BLaER1 treated with 17β-estradiol and CSF1 and Interleukin-3, amounts not matched to agents 10 nM and 100 nM (cell line): Measurements from ENCODE around the gene CORO1C.
A peak's percentile ranks its signal among the peaks of the same experiment; 100 is the strongest.

Experiments used
- H3K27ac ChIP-seq, 11 experiments: shearing (Covaris generic); formaldehyde crosslinking; 2 replicates each; pipeline ENCODE4 v1.8.1; 2022
- H3K27me3 ChIP-seq, 11 experiments: shearing (Covaris generic); formaldehyde crosslinking; 2 replicates each; pipeline ENCODE4 v1.8.1; 2022
- H3K36me3 ChIP-seq, 11 experiments: shearing (Covaris generic); formaldehyde crosslinking; 2 replicates each; pipeline ENCODE4 v1.8.1; 2022
- H3K4me1 ChIP-seq, 10 experiments: shearing (Covaris generic); formaldehyde crosslinking; 2 replicates each; pipeline ENCODE4 v1.8.1; 2022
- H3K4me2 ChIP-seq, 11 experiments: shearing (Covaris generic); formaldehyde crosslinking; 2 replicates each; pipeline ENCODE4 v1.8.1; 2022
- H3K4me3 ChIP-seq, 10 experiments: shearing (Covaris generic); formaldehyde crosslinking; 2 replicates each; pipeline ENCODE4 v1.8.1; 2022
- H3K9ac ChIP-seq, 11 experiments: shearing (Covaris generic); formaldehyde crosslinking; 2 replicates each; pipeline ENCODE4 v1.8.1; 2022
- H3K9me3 ChIP-seq, 11 experiments: shearing (Covaris generic); formaldehyde crosslinking; replicated peaks in 1 of 11; 2 replicates each; pipeline ENCODE4 v1.8.1; 2022
- H4K20me1 ChIP-seq, 11 experiments: shearing (Covaris generic); formaldehyde crosslinking; 2 replicates each; pipeline ENCODE4 v1.8.1; 2022
- Cebpa-rat ChIP-seq, 11 experiments: shearing (Covaris generic); IDR thresholded peaks; 2 replicates each; pipeline ENCODE4 v1.8.1; 2022

Gene CORO1C

DNA sequence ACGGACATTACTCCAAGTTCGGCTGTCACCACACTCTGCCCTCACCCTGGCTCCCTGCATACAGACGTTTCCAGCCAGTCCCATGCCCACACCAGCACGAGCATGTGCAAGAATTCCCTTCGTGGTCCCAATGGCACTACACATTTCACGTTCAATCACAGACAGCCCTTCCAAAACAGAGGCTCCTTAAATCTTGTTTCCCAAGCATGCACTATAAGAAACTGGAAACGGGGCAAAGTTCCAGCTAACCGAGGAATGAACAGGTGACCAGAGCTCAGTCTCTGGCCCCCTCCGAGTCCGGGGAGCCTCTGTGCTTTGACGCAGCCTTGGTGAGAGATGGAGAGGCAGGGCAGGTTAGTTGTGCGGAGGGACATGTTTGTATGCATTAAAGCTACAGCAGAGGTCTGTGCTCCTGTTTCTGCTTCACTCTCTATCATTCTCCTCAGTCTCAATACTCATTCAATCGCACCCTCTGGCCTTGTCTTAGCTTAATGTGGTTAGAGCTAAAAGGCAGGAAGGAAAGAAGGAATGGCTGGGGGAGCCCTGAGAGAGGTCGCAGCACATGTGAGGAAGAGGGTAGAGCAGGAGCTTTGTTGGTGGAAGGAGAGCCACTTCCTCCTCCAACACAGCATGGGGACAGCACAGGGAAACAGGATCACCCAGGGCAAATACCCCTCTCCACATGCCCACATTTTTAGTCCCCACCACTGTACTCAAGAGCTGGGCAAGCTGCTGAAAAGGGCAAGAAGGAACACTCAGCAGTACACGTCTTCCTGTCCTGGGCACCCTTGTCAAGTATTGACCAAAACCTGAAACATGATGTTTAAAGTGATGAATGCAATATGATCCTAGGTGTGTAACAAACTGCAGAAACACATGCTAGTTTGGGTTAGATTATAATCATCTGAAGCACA is 85.4 kb downstream of the CORO1C start:
- Histone ChIP-seq H3K36me3 (peaks cover 45 to 72% (median 48%) of the 10 kb centered on the region in 11 experiments), H3K9ac (peak overlapping the region in 10 of 11 experiments; percentile 3 to 62 (median 42); a peak in 13 of 22 replicates), H3K9me3 (no peaks in the 10 kb centered on the region), H3K27ac (peak overlapping the region; percentile 7 to 63 (median 54); a peak in 19 of 22 replicates), H3K4me2 (peak overlapping the region; percentile 75 to 97 (median 93)), H3K4me3 (no peak overlapping the region), H3K27me3 (no peaks in the 10 kb centered on the region), H3K4me1 (peaks cover 68 to 77% (median 74%) of the 10 kb centered on the region in 10 experiments), H4K20me1 (peaks cover 0 to 16% (median 0%) of the 10 kb centered on the region in 11 experiments; a peak in 1 of 22 replicates)
- no peak for TF ChIP-seq Cebpa-rat (IDR thresholded peaks at IDR 0.05)

DNA sequence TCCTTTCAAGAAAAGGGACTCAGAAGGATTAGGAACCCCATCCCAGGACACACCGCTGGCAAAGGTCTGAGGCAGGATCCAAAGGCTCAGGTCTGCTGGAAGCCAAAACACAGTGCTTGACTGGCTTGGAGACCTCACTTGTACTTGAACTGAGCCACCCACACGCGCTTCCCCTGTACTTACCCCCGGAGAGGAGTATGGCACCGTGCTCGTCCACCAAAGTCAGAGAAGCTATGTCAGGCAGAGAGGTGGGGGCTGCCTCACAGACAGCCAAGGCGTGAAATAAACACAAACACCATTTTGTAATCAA is 86.6 kb downstream of the CORO1C start:
- peaks cover 80 to 89% (median 85%) of the 10 kb centered on the region in 10 experiments for H3K4me1 ChIP-seq
- H3K4me2 ChIP-seq: peak overlapping the region; percentile 75 to 97 (median 93)
- H3K36me3 ChIP-seq: peaks cover 35 to 60% (median 37%) of the 10 kb centered on the region in 11 experiments
- H3K4me3 ChIP-seq: no peak overlapping the region
- H3K9me3 ChIP-seq: no peaks in the 10 kb centered on the region
- no peak for TF ChIP-seq Cebpa-rat (IDR thresholded peaks at IDR 0.05)
- H3K27me3 ChIP-seq: no peaks in the 10 kb centered on the region
- no peak overlapping the region for H3K9ac ChIP-seq
- H3K27ac ChIP-seq: peak overlapping the region in 2 of 11 experiments; percentile 45 to 66; a peak in 2 of 22 replicates
- H4K20me1 ChIP-seq: peaks cover 0 to 16% (median 0%) of the 10 kb centered on the region in 11 experiments; a peak in 1 of 22 replicates

DNA sequence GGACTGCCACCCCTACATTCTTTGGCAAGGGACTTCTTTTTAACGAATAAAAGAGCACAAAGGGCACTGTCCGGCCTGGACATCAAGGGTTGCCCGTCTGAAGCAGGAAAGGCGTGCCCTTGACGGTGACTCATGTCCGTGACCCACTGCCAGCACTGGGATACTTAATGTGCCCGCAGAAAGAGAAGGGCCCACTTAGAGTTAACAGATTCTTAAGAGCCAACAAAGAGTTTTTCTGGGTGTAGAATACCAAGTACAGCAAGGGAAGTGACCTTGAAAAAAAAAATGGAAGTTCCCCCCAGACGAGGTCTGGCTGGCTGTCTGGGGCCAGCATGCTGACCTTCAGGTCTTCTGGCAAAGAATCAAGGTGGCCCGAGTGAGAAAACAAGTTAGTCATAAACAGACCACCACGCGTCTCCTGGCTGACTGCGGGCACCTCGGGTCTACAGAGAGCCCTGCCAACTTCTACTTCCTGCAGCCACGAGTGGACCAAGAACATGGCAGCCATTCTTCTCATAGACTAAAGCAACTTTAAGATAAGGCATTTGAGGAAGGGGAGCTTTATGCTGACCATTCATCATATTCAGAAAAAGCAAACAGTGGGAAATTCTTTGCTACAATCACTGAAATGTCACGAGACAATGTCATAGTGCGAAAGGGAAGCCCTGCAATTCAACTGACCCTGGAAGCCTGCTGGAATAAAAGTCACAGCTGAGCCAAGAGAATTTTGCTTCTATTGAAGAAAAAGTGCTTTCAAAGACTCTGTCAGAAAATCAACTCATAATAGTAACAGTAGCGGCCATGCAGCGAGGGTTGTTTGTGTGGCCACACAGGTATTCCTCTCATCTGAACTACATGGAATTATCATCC is 87.1 kb downstream of the CORO1C start:
- Histone ChIP-seq H3K9ac (no peak overlapping the region), H3K9me3 (no peaks in the 10 kb centered on the region), H4K20me1 (peaks cover 0 to 16% (median 0%) of the 10 kb centered on the region in 11 experiments; a peak in 1 of 22 replicates), H3K36me3 (peaks cover 29 to 54% (median 31%) of the 10 kb centered on the region in 11 experiments), H3K27ac (peak overlapping the region in 9 of 11 experiments; percentile 2 to 72 (median 41); a peak in 11 of 22 replicates), H3K4me3 (no peak overlapping the region), H3K4me1 (peaks cover 85 to 95% (median 91%) of the 10 kb centered on the region in 10 experiments), H3K4me2 (peak overlapping the region; percentile 75 to 97 (median 93)), H3K27me3 (no peaks in the 10 kb centered on the region)
- TF ChIP-seq Cebpa-rat (IDR thresholded peaks at IDR 0.05): no peak

GRCh38 chr12:108642899-108643654 is 88.2 kb downstream of the CORO1C start:
- Histone ChIP-seq H4K20me1 (peaks cover 0 to 16% (median 0%) of the 10 kb centered on the region in 11 experiments; a peak in 1 of 22 replicates), H3K4me3 (no peak overlapping the region), H3K27me3 (no peaks in the 10 kb centered on the region), H3K9me3 (no peaks in the 10 kb centered on the region), H3K36me3 (peaks cover 18 to 43% (median 20%) of the 10 kb centered on the region in 11 experiments; a peak in 21 of 22 replicates), H3K27ac (peak overlapping the region in 8 of 11 experiments; percentile 19 to 73 (median 62); a peak in 12 of 22 replicates), H3K4me1 (peaks cover 93 to 100% (median 99%) of the 10 kb centered on the region in 10 experiments), H3K9ac (peak overlapping the region in 1 of 11 experiments; percentile 10; a peak in 4 of 22 replicates), H3K4me2 (peak overlapping the region; percentile 77 to 97 (median 93); a peak in 21 of 22 replicates)
- TF ChIP-seq Cebpa-rat (IDR thresholded peaks at IDR 0.05): no peak

- Histone ChIP-seq H3K4me2 (peak overlapping the region; percentile 77 to 97 (median 93)), H3K9ac (peak overlapping the region; percentile 2 to 63 (median 40); a peak in 18 of 22 replicates), H4K20me1 (0 out of 22 replicates have a peak, but pooled peaks cover 0 to 11% (median 0%) of the 10 kb centered on the region in 11 experiments), H3K4me3 (no peak overlapping the region), H3K27me3 (no peaks in the 10 kb centered on the region), H3K4me1 (peaks cover 93 to 100% (median 100%) of the 10 kb centered on the region in 10 experiments), H3K9me3 (no peaks in the 10 kb centered on the region), H3K36me3 (peaks cover 11 to 36% (median 15%) of the 10 kb centered on the region in 11 experiments; a peak in 16 of 22 replicates), H3K27ac (peak overlapping the region; percentile 49 to 73 (median 61); a peak in 20 of 22 replicates)
- TF ChIP-seq Cebpa-rat (IDR thresholded peaks at IDR 0.05): no peak
Observed at GRCh38 chr12:108642269-108642870, 88.9 kb downstream of the CORO1C start.

GRCh38 chr12:108641446-108642268 is 89.7 kb downstream of the CORO1C start:
- H3K27ac ChIP-seq: peak overlapping the region; percentile 49 to 73 (median 61); a peak in 21 of 22 replicates
- peaks cover 93 to 100% (median 100%) of the 10 kb centered on the region in 10 experiments for H3K4me1 ChIP-seq
- peak overlapping the region; percentile 77 to 97 (median 93) for H3K4me2 ChIP-seq

More at GRCh38 chr12:108641446-108642268, 89.7 kb downstream of the CORO1C start:
- no peaks in the 10 kb centered on the region for H3K27me3 ChIP-seq
- no peak for TF ChIP-seq Cebpa-rat (IDR thresholded peaks at IDR 0.05)
- H3K9ac ChIP-seq: peak overlapping the region; percentile 2 to 63 (median 40); a peak in 19 of 22 replicates
- H3K36me3 ChIP-seq: peaks cover 9 to 29% (median 14%) of the 10 kb centered on the region in 11 experiments; a peak in 15 of 22 replicates
- H4K20me1 ChIP-seq: 0 out of 22 replicates have a peak, but pooled peaks cover 0 to 11% (median 0%) of the 10 kb centered on the region in 11 experiments
- no peaks in the 10 kb centered on the region for H3K9me3 ChIP-seq
- no peak overlapping the region for H3K4me3 ChIP-seq
